Thoracic aorta (tissue), 2 donors: ENCODE results near the gene PCDHB4. TPM values are rescaled to one million over a fixed set of nuclear protein-coding genes. Genes with fewer than 3 reads are reported as not detected.
"Not testable (repeated sequence)": the region's sequence is repeated elsewhere in the genome, so short reads cannot be mapped to it uniquely, and the experiment has no call there.

Experiments used
- ATAC-seq: fragments of 150-250 bp; one replicate; pipeline ENCODE4 v1.8.0; 2017; ENCODE audit warnings: low read depth; ENCODE audit not compliant: insufficient number of reproducible peaks, low FRiP score
- DNase-seq: peaks from one replicate; pipeline ENCODE4 v3.0.0-alpha.2; 2020; ENCODE audit warnings: low spot score
- H3K27ac ChIP-seq, 2 donors: fragments of 200-600 bp; sonication (generic); 1 replicate in 1 of 2; 2 replicates in 1 of 2; pipeline ENCODE4 v1.5.1; 2016; ENCODE audit warnings: mild to moderate bottlenecking in 2 of 2, moderate library complexity in 2 of 2
- H3K27me3 ChIP-seq: fragments of 200-600 bp; sonication (generic); replicated peaks from 2 replicates; pipeline ENCODE4 v1.6.0; 2016; ENCODE audit warnings: mild to moderate bottlenecking; ENCODE audit not compliant: insufficient read depth
- H3K36me3 ChIP-seq: fragments of 200-600 bp; sonication (generic); one replicate; pipeline ENCODE4 v1.5.1; 2016
- H3K4me1 ChIP-seq, 2 donors: fragments of 200-600 bp; sonication (generic); 1 replicate in 1 of 2; 2 replicates in 1 of 2; pipeline versions ENCODE4 v1.5.1 to v1.6.0; 2016; ENCODE audit warnings: low read depth in 2 of 2, mild to moderate bottlenecking in 1 of 2; ENCODE audit not compliant: control insufficient read depth in 1 of 2
- H3K4me3 ChIP-seq: fragments of 200-600 bp; sonication (generic); 2 replicates; pipeline ENCODE4 v1.5.1; 2016; ENCODE audit warnings: mild to moderate bottlenecking
- H3K9me3 ChIP-seq: fragments of 200-600 bp; sonication (generic); 2 replicates; pipeline ENCODE4 v1.5.1; 2016
- CTCF ChIP-seq: fragments of 200-600 bp; sonication (generic); IDR thresholded peaks from one replicate; pipeline ENCODE4 v1.5.1; 2019; ENCODE audit warnings: antibody characterized with exemption
- total RNA-seq, 2 donors: library from RNA; depleted of rRNA; stranded (reverse); fragments of >200 nt; gene quantifications; one replicate each; pipeline versions ENCODE4 v1.1.0 to v1.2.3, GENCODE V29; 2016

PCDHB4 gene
- total RNA-seq, 2 donors from 2014 or later = 2.8 to 14.5 TPM

- no peak overlapping the region for H3K27ac ChIP-seq
- no peak for DNase-seq
- TF ChIP-seq CTCF = no peak
- peaks cover 58% of the 10 kb centered on the region for H3K9me3 ChIP-seq
- H3K27me3 ChIP-seq = no peaks in the 10 kb centered on the region
- peak overlapping the region; percentile 49 for H3K4me3 ChIP-seq
- ATAC-seq = no peak
- no peaks in the 10 kb centered on the region for H3K36me3 ChIP-seq
- no peaks in the 10 kb centered on the region for H3K4me1 ChIP-seq
These were observed 26.4 kb upstream of the PCDHB4 start for GRCh38 chr5:141095263-141095641.

- H3K27me3 ChIP-seq, ATAC-seq: not testable (repeated sequence)
- peaks cover 61% of the 10 kb centered on the region for H3K9me3 ChIP-seq
These were observed 25.4 kb upstream of the PCDHB4 start for GRCh38 chr5:141096181-141096580.

GRCh38 chr5:141096586-141096985 lies 25.0 kb upstream of the PCDHB4 start:
- not testable (repeated sequence) for H3K36me3 ChIP-seq, H3K27me3 ChIP-seq, DNase-seq, H3K27ac ChIP-seq, H3K4me1 ChIP-seq, H3K4me3 ChIP-seq, ATAC-seq
- H3K9me3 ChIP-seq = peaks cover 65% of the 10 kb centered on the region

More at GRCh38 chr5:141096181-141096580, 25.4 kb upstream of the PCDHB4 start:
- not testable (repeated sequence) for H3K36me3 ChIP-seq, DNase-seq, H3K27ac ChIP-seq, H3K4me1 ChIP-seq, H3K4me3 ChIP-seq

GRCh38 chr5:141100243-141100805 lies 21.3 kb upstream of the PCDHB4 start, which contains the start of gene PCDHB3:
Gene PCDHB3, plus strand, starts transcription at chr5:141100473. Its CDS starts 177 bp downstream, at chr5:141100650.
- no peak for TF ChIP-seq CTCF
- H3K4me1 ChIP-seq = no peaks in the 10 kb centered on the region
- no peak within 1 kb of the TSS for H3K27ac ChIP-seq
- no peaks in the 10 kb centered on the region for H3K27me3 ChIP-seq
- H3K9me3 ChIP-seq = peaks cover 37% of the 10 kb centered on the region
- no peak for ATAC-seq
- no peaks in the 10 kb centered on the region for H3K36me3 ChIP-seq
- peak within 1 kb of the TSS; percentile 19 for H3K4me3 ChIP-seq
- DNase-seq = no peak

- peak overlapping the region; percentile 6 for H3K4me3 ChIP-seq
- no peaks in the 10 kb centered on the region for H3K27me3 ChIP-seq
- no peaks in the 10 kb centered on the region for H3K36me3 ChIP-seq
- TF ChIP-seq CTCF = no peak
- ATAC-seq (no peak), DNase-seq (no peak)
- H3K9me3 ChIP-seq = peaks cover 31% of the 10 kb centered on the region
- H3K4me1 ChIP-seq = no peaks in the 10 kb centered on the region
- H3K27ac ChIP-seq = no peak overlapping the region
These were observed 20.6 kb upstream of the PCDHB4 start for GRCh38 chr5:141101059-141101458.

GRCh38 chr5:141102070-141102469 lies 19.5 kb upstream of the PCDHB4 start:
- DNase-seq, H3K36me3 ChIP-seq, H3K4me3 ChIP-seq, H3K4me1 ChIP-seq, H3K27me3 ChIP-seq, ATAC-seq, H3K27ac ChIP-seq: not testable (repeated sequence)
- peaks cover 31% of the 10 kb centered on the region for H3K9me3 ChIP-seq

- not testable (repeated sequence) for ATAC-seq, H3K27ac ChIP-seq, H3K36me3 ChIP-seq, H3K4me1 ChIP-seq, H3K27me3 ChIP-seq, H3K4me3 ChIP-seq, DNase-seq
- peaks cover 30% of the 10 kb centered on the region for H3K9me3 ChIP-seq
These were observed 19.1 kb upstream of the PCDHB4 start for GRCh38 chr5:141102471-141102870.
